ENCODE results near the gene ABCC8.

- TF ChIP-seq POLR2AphosphoS5 (IDR thresholded peaks at IDR 0.05; ENCODE audit: borderline replicate concordance, low read depth, low read length) (no peak), EZH2 (IDR thresholded peaks at IDR 0.05) (no peak), FOXP2 (optimal IDR thresholded peaks at IDR 0.05; ENCODE audit: control extremely low read depth, extremely low read length, insufficient read depth) (no peak)
Measured at GRCh38 chr11:17504330-17505107, 27.9 kb upstream of the ABCC8 start.

All from SK-N-MC (cell line).